Fibroblast of peridontal ligament (primary cell): ENCODE results near the gene RIOK3.

Experiments used
- DNase-seq: peaks from one replicate; pipeline ENCODE4 v3.0.0-alpha.2; 2010; ENCODE audit errors: extremely low read depth

The RIOK3 gene

GRCh38 chr18:23529604-23530003 lies 76.5 kb downstream of the RIOK3 start:
- peak; percentile 12 for DNase-seq

GRCh38 chr18:23530195-23530594 lies 77.1 kb downstream of the RIOK3 start:
- no peak for DNase-seq

GRCh38 chr18:23531912-23532311 lies 78.8 kb downstream of the RIOK3 start:
- DNase-seq, result no peak
